ENCODE results near the gene EFHC1. TPM values are rescaled to one million over a fixed set of nuclear protein-coding genes. Genes with fewer than 3 reads are reported as not detected.

EFHC1 gene
- total and polyA plus RNA-seq, 2 donors (not counting 1 experiment from before 2014, with no cell fraction given), result 19.4 to 34.8 TPM

- Histone ChIP-seq H4K20me1 (ENCODE audit: control insufficient read depth, insufficient read depth, low read length, poor library complexity, severe bottlenecking) (no peaks in the 10 kb centered on the region), H3K4me3 (ENCODE audit: control extremely low read depth in 1 of 5, extremely low read depth in 1 of 5, insufficient read depth in 1 of 5, low read depth in 2 of 5, low read length in 4 of 5) (no peak overlapping the region), H2AFZ (ENCODE audit: insufficient read depth, low read depth, low read length, poor library complexity, severe bottlenecking) (no peak overlapping the region), H3K9ac (ENCODE audit: low read length) (no peak overlapping the region), H3K4me2 (replicated peaks; ENCODE audit: low read depth, low read length, poor library complexity, severe bottlenecking) (no peak overlapping the region), H3K36me3 (replicated peaks in 1 of 2; ENCODE audit: control extremely low read depth in 1 of 2, control insufficient read depth in 1 of 2, extremely low read depth in 1 of 2, insufficient read depth in 2 of 2, low read length in 1 of 2) (no peaks in the 10 kb centered on the region), H3K4me1 (ENCODE audit: control insufficient read depth in 2 of 2, insufficient read depth in 2 of 2, low read length in 2 of 2) (peaks cover 16% of the 10 kb centered on the region in 2 donors), H3K79me2 (ENCODE audit: control insufficient read depth, insufficient read depth, low read length) (peaks cover 7% of the 10 kb centered on the region), H3K27me3 (replicated peaks in 1 of 4; ENCODE audit: control extremely low read depth in 1 of 4, control insufficient read depth in 3 of 4, insufficient read depth in 4 of 4, low read length in 3 of 4) (no peaks in the 10 kb centered on the region), H3K9me3 (ENCODE audit: control extremely low read depth in 1 of 3, control insufficient read depth in 2 of 3, insufficient read depth in 1 of 3, low read length in 2 of 3) (no peaks in the 10 kb centered on the region), H3K27ac (ENCODE audit: low read length in 2 of 2) (no peak overlapping the region)
- TF ChIP-seq EZH2 (IDR thresholded peaks at IDR 0.05; ENCODE audit: borderline replicate concordance, insufficient read depth, low read depth, low read length, poor library complexity, severe bottlenecking) (no peak), CTCF (IDR thresholded peaks at IDR 0.05) (no peak)
- ChIA-PET CTCF (interaction anchor here (1.9 kb wide), 1 partner anchor 152 kb away, joined by 7 read pairs; the partner anchor contains the start of gene TRAM2), POLR2A (no interaction called here)
- DNase-seq (no peak), ATAC-seq (ENCODE audit: low read depth) (no peak)
- Mint-ChIP-seq H3K4me3 (no peak overlapping the region), H3K27me3 (no peaks in the 10 kb centered on the region), H3K9me3 (ENCODE audit: insufficient read depth) (no peaks in the 10 kb centered on the region), H3K27ac (no peak overlapping the region), H3K4me1 (peaks cover 6% of the 10 kb centered on the region)
- WGBS (ENCODE audit: insufficient coverage), result 100% methylated on average over 8 of the region's 8 CpGs
- intact Hi-C loops (cut with micrococcal nuclease), result loop anchor here (5.0 kb wide), 1 partner anchor 117 kb away; no protein-coding TSS in a partner anchor
Measured at GRCh38 chr6:52423971-52424381, 3.8 kb downstream of the EFHC1 start.

- Histone ChIP-seq H3K4me1 (ENCODE audit: control insufficient read depth in 2 of 2, insufficient read depth in 2 of 2, low read length in 2 of 2) (peaks cover 11% of the 10 kb centered on the region in 2 donors), H3K9me3 (ENCODE audit: control extremely low read depth in 1 of 3, control insufficient read depth in 2 of 3, insufficient read depth in 1 of 3, low read length in 2 of 3) (no peaks in the 10 kb centered on the region), H4K20me1 (ENCODE audit: control insufficient read depth, insufficient read depth, low read length, poor library complexity, severe bottlenecking) (no peaks in the 10 kb centered on the region), H3K4me3 (ENCODE audit: control extremely low read depth in 1 of 5, extremely low read depth in 1 of 5, insufficient read depth in 1 of 5, low read depth in 2 of 5, low read length in 4 of 5) (no peak overlapping the region), H3K79me2 (ENCODE audit: control insufficient read depth, insufficient read depth, low read length) (peaks cover 7% of the 10 kb centered on the region), H3K4me2 (replicated peaks; ENCODE audit: low read depth, low read length, poor library complexity, severe bottlenecking) (no peak overlapping the region), H3K36me3 (replicated peaks in 1 of 2; ENCODE audit: control extremely low read depth in 1 of 2, control insufficient read depth in 1 of 2, extremely low read depth in 1 of 2, insufficient read depth in 2 of 2, low read length in 1 of 2) (no peaks in the 10 kb centered on the region), H3K9ac (ENCODE audit: low read length) (no peak overlapping the region), H2AFZ (ENCODE audit: insufficient read depth, low read depth, low read length, poor library complexity, severe bottlenecking) (no peak overlapping the region), H3K27me3 (replicated peaks in 1 of 4; ENCODE audit: control extremely low read depth in 1 of 4, control insufficient read depth in 3 of 4, insufficient read depth in 4 of 4, low read length in 3 of 4) (no peaks in the 10 kb centered on the region), H3K27ac (ENCODE audit: low read length in 2 of 2) (no peak overlapping the region)
- ChIA-PET CTCF (interaction anchor here (1.0 to 1.9 kb wide), 2 partner anchors 152 to 228 kb away, joined by 6 to 7 read pairs; partner anchors contain the start of gene TRAM2), POLR2A (no interaction called here)
- H3K27ac Mint-ChIP-seq, result no peak overlapping the region
- H3K4me3 Mint-ChIP-seq, result no peak overlapping the region
- no peak for ATAC-seq (ENCODE audit: low read depth)
- no peaks in the 10 kb centered on the region for H3K27me3 Mint-ChIP-seq
- no peaks in the 10 kb centered on the region for H3K9me3 Mint-ChIP-seq (ENCODE audit: insufficient read depth)
- no peak for TF ChIP-seq EZH2 (IDR thresholded peaks at IDR 0.05; ENCODE audit: borderline replicate concordance, insufficient read depth, low read depth, low read length, poor library complexity, severe bottlenecking)
- no peak for TF ChIP-seq CTCF (IDR thresholded peaks at IDR 0.05)
- intact Hi-C loops (cut with micrococcal nuclease), result loop anchor here (5.0 kb wide), 1 partner anchor 117 kb away; no protein-coding TSS in a partner anchor
- no CpG with 5 or more reads among the region's 2 CpGs for WGBS (ENCODE audit: insufficient coverage)
- H3K4me1 Mint-ChIP-seq, result peaks cover 2% of the 10 kb centered on the region
- no peak for DNase-seq
Measured at GRCh38 chr6:52424513-52424912, 4.4 kb downstream of the EFHC1 start.

All from B cell (primary cell).